GM21619 (cell line): Measurements from ENCODE around the gene SH2D3A.
"Not testable (repeated sequence)": the region's sequence is repeated elsewhere in the genome, so short reads cannot be mapped to it uniquely, and the experiment has no call there.

Source experiments
- ATAC-seq: cut with Tn5 transposase; IDR thresholded peaks from one replicate; pipeline ENCODE4 v1.9.1; 2021; ENCODE audit not compliant: unreplicated experiment

Gene SH2D3A

DNA sequence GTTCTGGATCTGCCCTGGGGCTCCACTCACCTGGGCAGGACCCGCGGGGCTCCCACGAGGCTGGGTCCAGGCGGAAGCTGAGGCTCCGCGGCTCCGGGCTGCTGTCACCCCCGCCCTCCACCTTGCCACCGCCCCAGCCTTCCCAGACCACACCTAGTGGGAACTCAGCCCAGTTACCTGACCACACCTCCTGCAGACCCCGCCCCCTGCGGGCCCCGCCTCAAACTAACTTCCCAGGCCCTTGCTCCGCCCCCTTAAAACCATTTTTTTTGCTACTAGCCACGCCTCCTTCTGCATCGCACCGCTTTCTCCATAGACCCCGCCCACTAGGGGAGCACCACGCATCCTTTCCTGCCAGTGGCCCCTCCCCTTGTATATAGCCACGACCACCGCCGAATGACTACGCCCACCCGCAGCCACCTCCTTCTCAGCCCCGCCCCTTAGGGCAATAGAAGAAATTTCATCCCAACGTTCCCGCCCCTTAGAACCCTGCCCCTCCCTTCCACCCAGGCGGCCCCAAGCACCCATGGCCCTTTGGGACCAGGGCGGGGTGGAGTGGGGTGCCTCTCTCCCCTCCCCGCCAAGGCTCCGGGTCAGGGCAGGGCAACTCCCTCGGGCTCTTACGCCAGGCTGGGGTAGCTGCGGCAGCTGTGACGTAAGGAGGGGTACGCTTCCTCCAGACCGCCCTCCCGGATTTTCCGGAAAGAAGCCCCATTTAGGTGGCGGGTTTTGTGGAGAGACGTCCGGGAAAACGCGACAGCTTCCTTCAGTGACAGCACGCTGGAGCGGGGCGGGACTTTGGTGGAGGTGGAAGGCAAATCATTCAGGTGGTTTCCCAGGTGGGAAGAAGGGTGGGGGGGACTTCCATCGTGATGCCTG, at the start of gene SH2D3A:
Gene SH2D3A (minus strand): TSS at position 79 of the 879 bp plus-strand sequence. CDS start 3,687 bp downstream, outside the sequence.
- ATAC-seq, result peak; percentile 66

GRCh38 chr19:6813659-6814058, 46.4 kb upstream of the SH2D3A start:
- ATAC-seq, result no peak

GRCh38 chr19:6812612-6813011, 45.4 kb upstream of the SH2D3A start:
- ATAC-seq, result no peak

- ATAC-seq, result no peak
Measured at GRCh38 chr19:6811906-6812305, 44.7 kb upstream of the SH2D3A start.

DNA sequence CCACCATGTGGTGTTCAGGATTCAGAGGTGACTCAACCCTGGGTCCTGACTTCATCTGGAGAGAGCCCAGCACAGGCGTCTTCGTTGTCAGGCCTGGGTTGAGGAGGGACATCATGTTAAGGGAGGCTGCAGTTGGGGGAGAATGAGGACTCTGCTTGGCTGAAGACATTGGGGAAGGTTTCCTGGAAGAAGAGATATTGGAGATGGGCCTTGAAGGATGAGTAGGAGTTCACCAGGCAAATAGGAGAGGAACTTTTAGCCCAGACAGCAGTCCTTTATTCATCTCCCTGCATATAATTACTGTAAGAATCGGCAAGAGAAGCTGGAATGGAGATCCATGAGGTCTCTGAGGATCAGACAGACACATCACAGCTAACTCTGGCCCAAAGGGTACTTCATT, 44.1 kb upstream of the SH2D3A start:
- no peak for ATAC-seq

DNA sequence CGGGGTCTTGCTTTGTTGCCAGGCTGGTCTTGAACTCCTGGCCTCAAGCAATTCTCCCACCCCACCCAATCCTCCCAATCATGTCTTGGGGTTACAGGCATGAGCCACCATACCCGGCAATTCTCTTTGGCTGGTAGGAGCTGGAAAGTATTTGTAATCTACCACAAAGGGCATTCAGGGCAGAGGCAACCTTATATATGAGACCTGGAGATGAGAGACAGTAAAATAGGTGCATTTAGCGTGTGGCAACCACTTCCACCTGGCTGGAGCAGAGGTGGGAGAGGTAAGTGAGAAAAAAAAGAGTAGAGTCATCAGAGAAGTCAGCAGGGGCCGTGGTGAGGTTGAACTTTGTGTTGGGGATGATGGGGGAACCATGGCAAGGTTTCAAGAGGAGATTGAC, 42.0 kb upstream of the SH2D3A start:
- no peak for ATAC-seq

DNA sequence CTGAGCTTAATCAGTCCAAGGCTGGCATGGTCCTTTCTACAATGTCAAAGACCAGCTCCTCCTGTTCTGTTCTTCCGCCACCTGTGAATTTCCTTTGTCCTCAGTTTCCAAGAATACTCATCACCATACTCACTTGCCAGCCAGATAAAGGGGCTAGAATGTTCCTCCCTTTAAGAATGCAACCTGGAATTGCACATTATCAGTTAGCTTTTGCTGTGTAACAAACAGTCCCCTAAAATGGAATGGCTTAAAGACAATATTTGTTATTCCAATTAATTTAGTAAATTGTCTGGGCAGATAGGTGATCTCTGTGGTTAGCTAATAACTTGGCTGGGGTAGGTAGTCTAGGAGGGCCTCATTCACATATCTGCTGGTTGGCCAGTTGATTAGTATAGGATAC, 41.3 kb upstream of the SH2D3A start:
- no peak for ATAC-seq

DNA sequence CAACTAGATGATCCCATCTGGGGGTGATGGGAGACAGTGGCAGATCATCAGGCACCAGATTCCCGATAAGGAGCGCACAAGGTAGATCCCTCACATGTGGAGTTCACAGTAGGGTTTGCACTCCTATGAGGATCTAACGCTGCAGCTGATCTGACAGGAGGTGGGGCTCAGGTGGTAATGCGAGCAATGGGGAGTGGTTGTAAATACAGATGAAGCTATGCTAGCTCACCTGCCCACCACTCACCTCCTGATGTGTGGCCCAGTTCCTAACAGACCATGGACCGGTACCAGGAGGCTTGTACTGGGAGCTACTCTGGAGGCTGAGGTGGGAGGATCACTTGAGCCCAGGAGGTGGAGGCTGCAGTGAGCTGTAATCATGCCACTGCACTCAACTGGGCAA, 40.1 kb upstream of the SH2D3A start:
- no peak for ATAC-seq

GRCh38 chr19:6806488-6806887, 39.3 kb upstream of the SH2D3A start:
- no peak for ATAC-seq

DNA sequence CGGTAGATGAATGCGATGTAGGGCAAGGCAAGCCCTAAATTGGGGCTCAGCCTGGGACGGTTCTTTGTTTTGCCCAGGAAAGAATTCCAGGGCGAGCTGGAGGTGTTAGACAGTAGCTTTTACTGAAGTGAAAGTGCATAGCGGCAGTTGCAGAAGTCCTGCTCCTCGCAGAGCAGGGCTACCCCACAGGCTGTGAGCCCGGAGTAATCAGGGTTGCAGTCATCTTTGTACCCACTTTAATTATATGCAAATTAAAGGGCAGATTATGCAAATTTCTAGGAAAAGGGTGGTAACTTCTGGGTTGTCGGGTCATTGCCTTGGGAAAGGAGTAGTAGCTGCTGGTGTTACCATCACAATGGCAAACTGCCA, 35.8 kb upstream of the SH2D3A start:
- ATAC-seq, result no peak

GRCh38 chr19:6802336-6803035, 35.3 kb upstream of the SH2D3A start:
- no peak for ATAC-seq

- peak; percentile 37 for ATAC-seq
Measured at GRCh38 chr19:6801485-6802086, 34.4 kb upstream of the SH2D3A start.

DNA sequence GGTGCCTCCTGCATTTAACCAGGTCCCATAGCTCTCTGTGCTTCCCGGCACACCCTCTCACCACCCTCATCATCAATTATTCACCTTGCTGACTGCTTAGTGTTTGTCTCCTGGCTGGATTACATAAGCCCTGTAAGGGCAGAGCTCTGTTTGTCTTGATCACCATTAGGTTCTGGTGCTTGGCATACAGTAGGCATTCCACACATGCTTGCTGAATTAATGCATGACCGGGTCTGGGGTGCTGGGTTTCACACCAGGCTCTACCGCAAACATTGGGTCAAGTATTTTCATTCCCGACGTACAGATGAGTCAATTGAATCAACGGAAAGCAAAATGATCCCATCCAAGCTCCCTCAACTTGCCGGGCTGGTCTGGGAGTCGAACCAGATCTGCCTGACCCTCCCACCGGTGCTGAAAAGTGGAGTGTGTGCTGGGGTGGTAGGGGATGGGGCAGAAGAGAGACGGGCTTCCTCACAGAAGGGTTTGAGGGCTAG, 33.8 kb upstream of the SH2D3A start:
- ATAC-seq, result no peak

- not testable (repeated sequence) for ATAC-seq
Measured at GRCh38 chr19:6800160-6800790, 33.0 kb upstream of the SH2D3A start.

GRCh38 chr19:6797646-6798045, 30.4 kb upstream of the SH2D3A start:
- ATAC-seq, result no peak

DNA sequence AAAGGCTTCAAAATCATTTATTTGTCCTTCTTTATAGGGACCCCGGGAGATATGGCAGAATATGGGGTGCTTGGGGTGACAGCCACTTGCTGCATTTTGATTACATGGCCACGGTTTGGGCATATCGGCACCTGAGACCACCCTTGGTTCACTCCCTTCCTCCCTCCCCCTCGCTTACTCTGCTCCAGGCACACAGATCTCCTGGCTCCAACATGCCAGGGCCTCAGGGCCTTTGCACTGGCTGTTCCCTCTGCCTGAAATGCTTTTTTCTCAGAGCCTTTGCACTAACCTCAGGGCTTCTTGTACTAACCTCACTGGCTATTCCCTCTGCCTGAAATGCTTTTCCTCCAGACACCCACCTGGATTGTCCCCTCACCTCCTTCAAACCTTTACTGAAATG, 29.0 kb upstream of the SH2D3A start:
- ATAC-seq, result no peak

DNA sequence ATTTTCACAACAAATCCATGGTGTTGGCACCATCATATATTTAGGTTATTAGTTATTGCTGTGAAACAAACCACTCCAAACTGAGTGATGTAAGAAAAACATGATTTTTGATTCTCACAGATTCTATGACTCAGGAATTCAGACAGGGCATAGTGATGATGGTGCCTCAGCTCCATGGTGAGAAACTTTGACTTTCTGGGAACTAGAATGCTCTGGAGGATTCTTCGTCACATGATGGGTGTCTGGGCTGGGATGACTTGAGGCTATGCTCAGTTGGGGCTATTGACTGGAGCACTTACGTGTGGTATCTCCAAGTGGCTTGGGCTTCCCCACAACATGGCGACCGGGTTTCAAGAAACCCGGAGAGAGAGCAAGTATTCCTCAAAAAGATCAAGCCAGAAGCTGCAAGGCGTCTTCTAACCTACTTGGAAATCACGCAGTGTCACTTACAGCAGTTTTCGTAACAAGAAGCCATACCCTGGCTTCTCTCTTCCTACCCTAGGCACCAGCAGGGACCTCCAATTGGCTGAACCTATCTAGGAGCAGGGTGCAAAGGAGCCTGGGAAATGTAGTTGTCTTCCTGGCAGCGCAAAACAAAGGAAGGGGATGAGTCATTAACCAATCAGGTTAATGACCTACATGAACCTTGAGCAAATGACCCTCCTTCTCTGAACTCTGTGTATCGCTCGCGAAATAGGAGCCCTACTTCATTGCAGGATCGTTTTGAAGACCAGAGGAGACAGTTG, 27.6 kb upstream of the SH2D3A start:
- no peak for ATAC-seq

DNA sequence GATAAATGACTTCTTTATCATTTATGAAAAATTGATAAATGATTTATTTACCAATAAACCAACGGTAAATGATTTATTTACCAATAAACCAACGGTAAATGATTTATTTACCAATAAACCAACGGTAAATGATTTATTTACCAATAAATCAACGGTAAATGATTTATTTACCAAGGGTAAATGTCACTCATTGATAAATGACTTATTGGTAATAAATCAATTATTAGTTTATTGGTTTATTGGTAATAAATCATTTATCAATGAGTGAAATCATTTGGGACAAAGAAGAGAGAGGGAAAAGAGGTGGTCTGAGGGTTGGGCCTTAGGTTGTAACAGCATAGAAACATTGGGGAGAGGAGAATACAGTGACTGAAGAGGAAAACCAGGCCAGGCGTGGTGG, 26.7 kb upstream of the SH2D3A start:
- ATAC-seq, result no peak

DNA sequence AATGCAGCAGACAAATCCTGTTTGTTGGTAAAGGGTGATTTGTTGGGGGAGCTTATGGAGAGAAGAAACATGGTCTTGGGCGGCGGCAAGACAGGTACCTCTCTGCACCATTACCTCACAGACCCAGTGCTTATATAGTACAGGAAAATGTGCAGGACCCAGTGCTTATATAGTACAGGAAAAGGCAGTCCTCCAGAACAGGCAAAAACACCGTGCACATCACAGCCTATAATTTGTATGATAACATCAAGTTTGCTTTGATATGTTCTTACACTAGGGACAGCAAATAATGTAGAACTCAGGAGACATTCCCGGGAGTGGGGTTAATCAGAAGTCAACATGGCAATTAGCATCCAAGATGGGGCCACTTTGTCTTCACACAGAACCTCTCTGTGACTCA, 26.2 kb upstream of the SH2D3A start:
- ATAC-seq, result no peak

DNA sequence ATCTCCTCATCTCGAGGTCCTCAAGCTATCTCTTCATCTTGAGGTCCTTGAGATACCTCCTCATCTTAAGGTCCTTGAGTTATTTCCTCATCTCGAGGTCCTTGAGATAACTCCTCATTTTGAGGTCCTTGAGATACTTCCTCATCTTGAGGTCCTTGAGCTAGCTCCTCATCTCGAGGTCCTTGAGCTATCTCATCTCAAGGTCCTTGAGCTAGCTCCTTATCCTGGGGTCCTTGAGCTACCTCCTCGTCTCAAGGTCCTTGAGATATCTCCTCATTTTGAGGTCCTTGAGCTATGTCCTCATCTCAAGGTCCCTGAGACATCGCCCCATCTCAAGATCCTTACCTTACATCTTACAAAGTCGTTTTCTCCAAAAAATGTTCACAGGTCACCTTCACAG, 24.0 kb upstream of the SH2D3A start:
- no peak for ATAC-seq
